ENCODE results near the gene CHSY1. TPM values are rescaled to one million over a fixed set of nuclear protein-coding genes. Genes with fewer than 3 reads are reported as not detected.
A peak's percentile ranks its signal among the peaks of the same experiment; 100 is the strongest.

Gene CHSY1
- total RNA-seq, 1 donor from 2014 or later, result 33.2 TPM

- Mint-ChIP-seq H3K36me3 (ENCODE audit: insufficient read depth) (peaks cover 13% of the 10 kb centered on the region), H3K27ac (peak overlapping the region; percentile 42), H3K4me3 (ENCODE audit: low read depth) (no peak overlapping the region), H3K9me3 (ENCODE audit: low read depth) (no peaks in the 10 kb centered on the region), H3K27me3 (no peaks in the 10 kb centered on the region), H3K4me1 (ENCODE audit: low read depth) (peaks cover 13% of the 10 kb centered on the region)
- DNase-seq (ENCODE audit: low spot score, unreplicated experiment), result no peak
- no peak for TF ChIP-seq CTCF (IDR thresholded peaks at IDR 0.05; ENCODE audit: unreplicated experiment)
Observed at GRCh38 chr15:101183226-101183930, 68.5 kb downstream of the CHSY1 start.

- H3K4me1 Mint-ChIP-seq (ENCODE audit: low read depth), result peaks cover 5% of the 10 kb centered on the region
- H3K4me3 Mint-ChIP-seq (ENCODE audit: low read depth), result no peak overlapping the region
- peaks cover 25% of the 10 kb centered on the region for H3K36me3 Mint-ChIP-seq (ENCODE audit: insufficient read depth)
- no peak overlapping the region for H3K27ac Mint-ChIP-seq
- no peak for DNase-seq (ENCODE audit: low spot score, unreplicated experiment)
- no peaks in the 10 kb centered on the region for H3K27me3 Mint-ChIP-seq
- TF ChIP-seq CTCF (IDR thresholded peaks at IDR 0.05; ENCODE audit: unreplicated experiment), result no peak
- H3K9me3 Mint-ChIP-seq (ENCODE audit: low read depth), result peaks cover 7% of the 10 kb centered on the region
Observed at GRCh38 chr15:101182215-101182614, 69.6 kb downstream of the CHSY1 start.

GRCh38 chr15:101181349-101181748, 70.5 kb downstream of the CHSY1 start:
- H3K9me3 Mint-ChIP-seq (ENCODE audit: low read depth), result peaks cover 7% of the 10 kb centered on the region
- DNase-seq (ENCODE audit: low spot score, unreplicated experiment), result no peak
- H3K4me1 Mint-ChIP-seq (ENCODE audit: low read depth), result peaks cover 5% of the 10 kb centered on the region
- no peak overlapping the region for H3K27ac Mint-ChIP-seq
- TF ChIP-seq CTCF (IDR thresholded peaks at IDR 0.05; ENCODE audit: unreplicated experiment), result no peak
- peaks cover 28% of the 10 kb centered on the region for H3K36me3 Mint-ChIP-seq (ENCODE audit: insufficient read depth)
- no peak overlapping the region for H3K4me3 Mint-ChIP-seq (ENCODE audit: low read depth)
- no peaks in the 10 kb centered on the region for H3K27me3 Mint-ChIP-seq

GRCh38 chr15:101180620-101181307, 71.1 kb downstream of the CHSY1 start:
- Mint-ChIP-seq H3K4me1 (ENCODE audit: low read depth) (peaks cover 5% of the 10 kb centered on the region), H3K9me3 (ENCODE audit: low read depth) (peaks cover 7% of the 10 kb centered on the region), H3K4me3 (ENCODE audit: low read depth) (no peak overlapping the region), H3K36me3 (ENCODE audit: insufficient read depth) (peaks cover 30% of the 10 kb centered on the region), H3K27ac (no peak overlapping the region), H3K27me3 (no peaks in the 10 kb centered on the region)
- TF ChIP-seq CTCF (IDR thresholded peaks at IDR 0.05; ENCODE audit: unreplicated experiment), result no peak
- DNase-seq (ENCODE audit: low spot score, unreplicated experiment), result no peak

- peaks cover 38% of the 10 kb centered on the region for H3K36me3 Mint-ChIP-seq (ENCODE audit: insufficient read depth)
- DNase-seq (ENCODE audit: low spot score, unreplicated experiment), result no peak
- H3K27ac Mint-ChIP-seq, result no peak overlapping the region
- no peaks in the 10 kb centered on the region for H3K27me3 Mint-ChIP-seq
- H3K4me1 Mint-ChIP-seq (ENCODE audit: low read depth), result peaks cover 5% of the 10 kb centered on the region
- peaks cover 7% of the 10 kb centered on the region for H3K9me3 Mint-ChIP-seq (ENCODE audit: low read depth)
- H3K4me3 Mint-ChIP-seq (ENCODE audit: low read depth), result no peak overlapping the region
- no peak for TF ChIP-seq CTCF (IDR thresholded peaks at IDR 0.05; ENCODE audit: unreplicated experiment)
Observed at GRCh38 chr15:101179341-101180153, 72.3 kb downstream of the CHSY1 start.

Data from progenitor cell of endocrine pancreas (in vitro differentiated cells).